HUES48 (cell line): ENCODE measurements around the gene TYMP.

Experiments used
- H3K27ac ChIP-seq: one replicate; pipeline ENCODE4 v1.7.0; 2013; ENCODE audit warnings: low read depth, low read length, inconsistent platforms
- H3K27me3 ChIP-seq: 2 replicates; pipeline ENCODE4 v1.6.1; 2013; ENCODE audit warnings: mild to moderate bottlenecking, low read length; ENCODE audit not compliant: control insufficient read depth, insufficient read depth
- H3K36me3 ChIP-seq: 2 replicates; pipeline ENCODE4 v1.6.1; 2013; ENCODE audit warnings: low read length; ENCODE audit not compliant: control insufficient read depth, insufficient read depth
- H3K4me1 ChIP-seq: 2 replicates; pipeline ENCODE4 v1.6.1; 2013; ENCODE audit warnings: mild to moderate bottlenecking, low read length; ENCODE audit not compliant: control insufficient read depth, insufficient read depth
- H3K4me3 ChIP-seq: 2 replicates; pipeline ENCODE4 v1.5.1; 2013; ENCODE audit warnings: mild to moderate bottlenecking, low read depth, low read length
- H3K9ac ChIP-seq: 2 replicates; pipeline ENCODE4 v1.6.1; 2013; ENCODE audit warnings: mild to moderate bottlenecking, low read depth, low read length, moderate library complexity
- H3K9me3 ChIP-seq: 2 replicates; pipeline ENCODE4 v1.6.1; 2013; ENCODE audit warnings: low read length; ENCODE audit not compliant: control insufficient read depth, insufficient read depth

TYMP gene

GRCh38 chr22:50529897-50530579 is at the start of gene TYMP:
TYMP (minus strand) TSS chr22:50530012; CDS start chr22:50529709, 303 bp downstream.
- H3K27ac ChIP-seq: no peak within 1 kb of the TSS
- peak within 1 kb of the TSS; percentile 65 for H3K4me3 ChIP-seq
- H3K4me1 ChIP-seq: peaks cover 4% of the 10 kb centered on the region
- H3K9ac ChIP-seq: no peak within 1 kb of the TSS
- no peaks in the 10 kb centered on the region for H3K36me3 ChIP-seq
- peaks cover 72% of the 10 kb centered on the region for H3K27me3 ChIP-seq
- no peaks in the 10 kb centered on the region for H3K9me3 ChIP-seq

GRCh38 chr22:50578776-50579310 is 49.0 kb upstream of the TYMP start:
- Histone ChIP-seq H3K9ac (no peak overlapping the region), H3K9me3 (no peaks in the 10 kb centered on the region), H3K4me3 (no peak overlapping the region), H3K27me3 (no peaks in the 10 kb centered on the region), H3K36me3 (peaks cover 61% of the 10 kb centered on the region), H3K4me1 (no peaks in the 10 kb centered on the region), H3K27ac (no peak overlapping the region)

GRCh38 chr22:50577987-50578775 is 48.4 kb upstream of the TYMP start, which contains the start of gene CPT1B:
CPT1B (minus strand) TSS chr22:50578427; CDS start chr22:50577915, 512 bp downstream.
- no peaks in the 10 kb centered on the region for H3K4me1 ChIP-seq
- H3K27me3 ChIP-seq: no peaks in the 10 kb centered on the region
- no peaks in the 10 kb centered on the region for H3K9me3 ChIP-seq
- no peak within 1 kb of the TSS for H3K27ac ChIP-seq
- H3K4me3 ChIP-seq: no peak within 1 kb of the TSS
- H3K9ac ChIP-seq: no peak within 1 kb of the TSS
- peaks cover 68% of the 10 kb centered on the region for H3K36me3 ChIP-seq

- peaks cover 73% of the 10 kb centered on the region for H3K36me3 ChIP-seq
- H3K9ac ChIP-seq: no peak overlapping the region
- H3K4me3 ChIP-seq: no peak overlapping the region
- H3K4me1 ChIP-seq: no peaks in the 10 kb centered on the region
- H3K9me3 ChIP-seq: no peaks in the 10 kb centered on the region
- no peak overlapping the region for H3K27ac ChIP-seq
- no peaks in the 10 kb centered on the region for H3K27me3 ChIP-seq
Observed at GRCh38 chr22:50577697-50577986, 47.8 kb upstream of the TYMP start.

DNA sequence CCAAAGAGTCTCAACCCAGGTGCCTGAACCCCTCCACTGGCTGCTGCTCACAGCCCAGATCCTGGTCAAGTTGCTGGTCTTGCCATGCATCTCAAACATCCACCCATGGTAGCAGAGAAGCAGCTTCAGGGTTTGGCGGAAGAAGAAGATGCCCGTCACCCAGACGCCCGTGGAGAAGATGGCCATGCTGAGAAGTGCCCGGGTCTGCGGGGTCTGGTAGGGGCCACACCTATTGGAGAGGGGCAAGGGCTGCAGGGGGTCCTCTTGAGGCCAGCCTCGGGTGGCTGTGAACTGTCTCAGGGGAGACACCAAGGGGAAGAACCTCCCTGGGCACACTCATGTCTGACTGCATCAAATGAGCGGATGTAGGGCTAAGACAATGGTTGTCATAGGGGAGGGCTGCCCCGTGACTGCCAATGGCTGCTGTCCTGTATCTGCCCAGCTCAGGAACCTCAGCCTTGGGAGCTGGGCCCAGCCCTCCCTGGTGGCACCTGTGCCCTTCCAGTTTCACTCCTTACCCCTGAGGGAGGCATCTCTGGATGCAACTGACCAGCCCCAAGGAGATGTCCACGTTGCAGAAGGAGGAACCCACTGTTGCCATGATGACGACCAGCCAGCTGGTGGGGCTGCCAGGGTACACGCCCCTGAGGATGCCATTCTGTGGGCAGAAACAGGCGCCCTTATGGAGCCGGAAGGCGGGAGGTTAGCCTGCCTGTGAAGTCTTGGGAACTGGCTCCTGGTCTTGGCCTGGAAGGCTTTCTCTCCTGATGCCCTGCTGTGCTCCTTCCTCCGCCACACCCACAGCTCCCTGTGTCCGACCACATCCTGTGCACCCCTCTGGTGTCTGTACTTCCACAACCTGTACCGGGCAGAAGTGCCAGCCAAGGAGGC is 47.2 kb upstream of the TYMP start:
- peaks cover 79% of the 10 kb centered on the region for H3K36me3 ChIP-seq
- H3K4me1 ChIP-seq: no peaks in the 10 kb centered on the region
- no peaks in the 10 kb centered on the region for H3K27me3 ChIP-seq
- no peak overlapping the region for H3K9ac ChIP-seq
- H3K4me3 ChIP-seq: no peak overlapping the region
- no peaks in the 10 kb centered on the region for H3K9me3 ChIP-seq
- no peak overlapping the region for H3K27ac ChIP-seq

GRCh38 chr22:50576070-50576469 is 46.3 kb upstream of the TYMP start:
- Histone ChIP-seq H3K9me3 (no peaks in the 10 kb centered on the region), H3K9ac (no peak overlapping the region), H3K27me3 (no peaks in the 10 kb centered on the region), H3K27ac (no peak overlapping the region), H3K4me3 (no peak overlapping the region), H3K4me1 (no peaks in the 10 kb centered on the region), H3K36me3 (peaks cover 86% of the 10 kb centered on the region)

DNA sequence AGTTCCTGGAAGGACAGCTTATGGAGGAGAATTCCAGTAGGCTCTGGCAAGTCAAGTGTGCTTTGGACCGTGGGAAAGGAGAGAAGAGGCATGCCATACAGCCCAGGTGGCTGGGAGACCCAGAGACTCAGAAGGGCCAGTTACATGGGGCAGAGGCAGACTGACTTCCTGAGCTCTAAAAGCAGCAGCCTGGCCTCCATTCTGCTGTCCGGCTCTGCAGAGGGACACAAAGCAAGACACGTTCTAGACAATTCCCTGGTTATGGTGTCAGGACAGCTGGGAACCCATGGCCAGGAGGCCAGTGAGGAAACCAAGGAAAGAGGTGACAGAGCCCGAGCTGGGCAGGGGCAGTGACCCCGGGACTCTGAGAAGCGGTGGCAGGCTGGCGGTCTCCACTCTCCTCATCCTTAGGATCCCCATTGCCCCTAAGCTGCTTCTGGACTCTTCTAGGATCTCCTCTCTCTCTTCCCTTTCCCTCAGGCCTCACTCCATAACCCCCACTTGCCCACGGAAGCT is 45.7 kb upstream of the TYMP start:
- no peak overlapping the region for H3K27ac ChIP-seq
- no peaks in the 10 kb centered on the region for H3K9me3 ChIP-seq
- no peaks in the 10 kb centered on the region for H3K4me1 ChIP-seq
- no peaks in the 10 kb centered on the region for H3K27me3 ChIP-seq
- peaks cover 88% of the 10 kb centered on the region for H3K36me3 ChIP-seq
- no peak overlapping the region for H3K4me3 ChIP-seq
- no peak overlapping the region for H3K9ac ChIP-seq

- Histone ChIP-seq H3K4me1 (no peaks in the 10 kb centered on the region), H3K27ac (no peak overlapping the region), H3K4me3 (no peak overlapping the region), H3K9ac (no peak overlapping the region), H3K9me3 (no peaks in the 10 kb centered on the region), H3K36me3 (peaks cover 88% of the 10 kb centered on the region), H3K27me3 (no peaks in the 10 kb centered on the region)
Observed at GRCh38 chr22:50574383-50574755, 44.6 kb upstream of the TYMP start.

GRCh38 chr22:50573491-50574382 is 43.9 kb upstream of the TYMP start:
- no peaks in the 10 kb centered on the region for H3K4me1 ChIP-seq
- H3K36me3 ChIP-seq: peaks cover 88% of the 10 kb centered on the region
- H3K27ac ChIP-seq: no peak overlapping the region
- no peaks in the 10 kb centered on the region for H3K9me3 ChIP-seq
- no peaks in the 10 kb centered on the region for H3K27me3 ChIP-seq
- no peak overlapping the region for H3K9ac ChIP-seq
- H3K4me3 ChIP-seq: no peak overlapping the region

- Histone ChIP-seq H3K9ac (no peak overlapping the region), H3K27ac (no peak overlapping the region), H3K27me3 (no peaks in the 10 kb centered on the region), H3K36me3 (peaks cover 90% of the 10 kb centered on the region), H3K9me3 (no peaks in the 10 kb centered on the region), H3K4me3 (no peak overlapping the region), H3K4me1 (no peaks in the 10 kb centered on the region)
Observed at GRCh38 chr22:50572965-50573364, 43.2 kb upstream of the TYMP start.
